Kidney (tissue), 14 donors: ENCODE measurements around the gene MICAL2. TPM values are rescaled to one million over a fixed set of nuclear protein-coding genes. Genes with fewer than 3 reads are reported as not detected.

Experiments
- DNase-seq, 5 donors: peaks; one replicate each; pipeline ENCODE4 v3.0.0-alpha.2; 2013 to 2020
- FAIRE-seq: peaks from 2 replicates; lab custom pipeline; 2012; peaks lifted over from hg19 to GRCh38; lab: Jason Lieb, UNC
- H3K27ac ChIP-seq, 2 donors: one replicate each; pipeline ENCODE4 v1.7.0; 2013; ENCODE audit warnings: low read depth in 2 of 2, low read length in 2 of 2, inconsistent platforms in 1 of 2
- H3K27me3 ChIP-seq: one replicate; pipeline ENCODE4 v1.7.1; 2013; ENCODE audit warnings: low read length, inconsistent platforms; ENCODE audit not compliant: control insufficient read depth, insufficient read depth
- H3K36me3 ChIP-seq, 3 donors: one replicate each; pipeline versions ENCODE4 v1.7.0 to v1.7.1; 2013; ENCODE audit warnings: low read length in 3 of 3, control low read depth in 1 of 3, inconsistent platforms in 1 of 3; ENCODE audit not compliant: insufficient read depth in 3 of 3, control insufficient read depth in 2 of 3
- H3K4me1 ChIP-seq, 3 donors: one replicate each; pipeline versions ENCODE4 v1.7.0 to v1.7.1; 2013; ENCODE audit warnings: low read length in 3 of 3, inconsistent platforms in 1 of 3, low read depth in 1 of 3; ENCODE audit not compliant: control insufficient read depth in 2 of 3, insufficient read depth in 2 of 3
- H3K4me3 ChIP-seq, 3 donors: one replicate each; pipeline versions ENCODE4 v1.7.0 to v1.8.1; 2013; ENCODE audit warnings: low read length in 3 of 3, control low read depth in 1 of 3, inconsistent platforms in 1 of 3
- H3K9ac ChIP-seq, 3 donors: one replicate each; pipeline versions ENCODE4 v1.7.0 to v1.7.1; 2013; ENCODE audit warnings: low read length in 3 of 3, control low read depth in 1 of 3, inconsistent platforms in 1 of 3
- H3K9me3 ChIP-seq, 3 donors: one replicate each; pipeline versions ENCODE4 v1.7.0 to v1.7.1; 2013; ENCODE audit warnings: low read length in 3 of 3, control low read depth in 1 of 3, inconsistent platforms in 1 of 3; ENCODE audit not compliant: control insufficient read depth in 2 of 3, insufficient read depth in 1 of 3
- CTCF ChIP-seq: IDR thresholded peaks from 3 replicates; pipeline ENCODE4 v1.5.1; 2012; ENCODE audit warnings: mild to moderate bottlenecking, moderate library complexity, borderline replicate concordance; ENCODE audit not compliant: insufficient read depth; ENCODE audit errors: extremely low read depth
- intact Hi-C: fragments of 100-400 bp; cut with DNase I; formaldehyde crosslinking; loops from one replicate; pipeline ENCODE4 v1.11.1; 2022
- polyA plus RNA-seq: library from polyadenylated mRNA; stranded (reverse); fragments of 350-450 nt; fragmentation: Illumina TruSeq; extraction: RNeasy Lipid Tissue Mini Kit (QIAGEN cat#74804); gene quantifications from one replicate; pipeline ENCODE4 v1.2.3, GENCODE V29; 2014; ENCODE audit warnings: low read depth, low replicate concordance; ENCODE audit not compliant: insufficient read depth
- total RNA-seq: library from RNA; stranded (reverse); fragmentation: NEBNext Ultra II Directional; extraction: Animal tissue kit (Norgen Biotek cat#: 25700); gene quantifications from one replicate; pipeline ENCODE4 v1.2.1, GENCODE V29; 2021
- donor health status: control.
- donor health status: control.
- donor health status: control.
- donor health status: control.
- donor health status: control.
- donor health status: DM: yes; HTN: yes; CAD: no.
- donor health status: Normal renal cell carcinoma (clear cell type).

Gene MICAL2
- total and polyA plus RNA-seq, 2 donors from 2014 or later = 7.8 to 64.5 TPM

GRCh38 chr11:12212821-12213185 is 102.4 kb downstream of the MICAL2 start:
- intact Hi-C loops = no loop called here
- H3K36me3 ChIP-seq = peaks cover 0 to 2% (median 0%) of the 10 kb centered on the region in 3 donors
- no peaks in the 10 kb centered on the region for H3K9me3 ChIP-seq
- no peak overlapping the region for H3K9ac ChIP-seq
- H3K27me3 ChIP-seq = no peaks in the 10 kb centered on the region
- no peak for FAIRE-seq
- H3K27ac ChIP-seq = no peak overlapping the region
- no peaks in the 10 kb centered on the region for H3K4me1 ChIP-seq
- no peak overlapping the region for H3K4me3 ChIP-seq
- TF ChIP-seq CTCF = no peak
- DNase-seq = no peak

- Histone ChIP-seq H3K27me3 (no peaks in the 10 kb centered on the region), H3K4me1 (no peaks in the 10 kb centered on the region), H3K9ac (no peak overlapping the region), H3K4me3 (no peak overlapping the region), H3K36me3 (peaks cover 0 to 2% (median 0%) of the 10 kb centered on the region in 3 donors), H3K9me3 (no peaks in the 10 kb centered on the region), H3K27ac (no peak overlapping the region)
- FAIRE-seq (no peak), DNase-seq (no peak)
- intact Hi-C loops = no loop called here
- TF ChIP-seq CTCF = no peak
These were observed 103.5 kb downstream of the MICAL2 start for GRCh38 chr11:12213883-12214282.

GRCh38 chr11:12214751-12215150 is 104.4 kb downstream of the MICAL2 start:
- Histone ChIP-seq H3K4me3 (no peak overlapping the region), H3K9me3 (no peaks in the 10 kb centered on the region), H3K27me3 (no peaks in the 10 kb centered on the region), H3K4me1 (no peaks in the 10 kb centered on the region), H3K27ac (no peak overlapping the region), H3K36me3 (peaks cover 0 to 2% (median 0%) of the 10 kb centered on the region in 3 donors), H3K9ac (no peak overlapping the region)
- DNase-seq = no peak
- no peak for FAIRE-seq
- no peak for TF ChIP-seq CTCF
- intact Hi-C loops = no loop called here

- Histone ChIP-seq H3K27me3 (no peaks in the 10 kb centered on the region), H3K4me1 (no peaks in the 10 kb centered on the region), H3K9ac (no peak overlapping the region), H3K9me3 (no peaks in the 10 kb centered on the region), H3K4me3 (no peak overlapping the region), H3K27ac (no peak overlapping the region), H3K36me3 (peaks cover 0 to 2% (median 0%) of the 10 kb centered on the region in 3 donors)
- intact Hi-C loops = no loop called here
- FAIRE-seq (no peak), DNase-seq (no peak)
- no peak for TF ChIP-seq CTCF
These were observed 104.8 kb downstream of the MICAL2 start for GRCh38 chr11:12215181-12215593.
